Thyroid gland (tissue), 4 donors: Measurements from ENCODE around the gene FAF2. TPM values are rescaled to one million over a fixed set of nuclear protein-coding genes. Genes with fewer than 3 reads are reported as not detected.
"Not testable (repeated sequence)": the region's sequence is repeated elsewhere in the genome, so short reads cannot be mapped to it uniquely, and the experiment has no call there.

Experiments
- DNase-seq, 2 donors: peaks; one replicate each; pipeline ENCODE4 v3.0.0-alpha.2; 2019
- H3K27ac ChIP-seq, 3 donors: fragments of 200-600 bp; sonication (generic); 1 replicate in 2 of 3; 2 replicates in 1 of 3; pipeline ENCODE4 v1.5.1; 2016 to 2019; ENCODE audit warnings: mild to moderate bottlenecking in 1 of 3, moderate library complexity in 1 of 3
- H3K27me3 ChIP-seq: fragments of 200-600 bp; sonication (generic); one replicate; pipeline ENCODE4 v1.5.1; 2019
- H3K36me3 ChIP-seq, 2 donors: fragments of 200-600 bp; sonication (generic); one replicate each; pipeline ENCODE4 v1.5.1; 2016 to 2019
- H3K4me1 ChIP-seq, 2 donors: fragments of 200-600 bp; sonication (generic); one replicate each; pipeline ENCODE4 v1.5.1; 2017 to 2019
- H3K4me3 ChIP-seq, 3 donors: fragments of 200-600 bp; sonication (generic); replicated peaks in 1 of 3; 1 replicate in 2 of 3; 2 replicates in 1 of 3; pipeline ENCODE4 v1.5.1; 2016; ENCODE audit warnings: mild to moderate bottlenecking in 1 of 3
- H3K9me3 ChIP-seq: fragments of 200-600 bp; sonication (generic); one replicate; pipeline ENCODE4 v1.5.1; 2017
- POLR2A ChIP-seq, 2 donors: fragments of 450-650 bp; IDR thresholded peaks; one replicate each; pipeline ENCODE4 v1.6.1; 2017; ENCODE audit warnings: antibody characterized with exemption in 2 of 2, mild to moderate bottlenecking in 2 of 2, moderate library complexity in 1 of 2
- WGBS, 2 donors: methylation state at CpG; one replicate each; pipeline ENCODE4 v1.1.5; 2017; 5-methylcytosine and 5-hydroxymethylcytosine counted together
- intact Hi-C: fragments of 100-400 bp; cut with DNase I; formaldehyde crosslinking; loops from one replicate; pipeline ENCODE4 v1.15.1; 2023
- total RNA-seq, 4 donors: library from RNA; depleted of rRNA; stranded (reverse); fragments of >200 nt; gene quantifications; one replicate each; pipeline ENCODE4 v1.2.3, GENCODE V29; 2016
- TF ChIP-seq, protein P1 (sequence below), 6 experiments: fragments of 200-600 bp in 3 of 6; fragments of 450-650 bp in 3 of 6; sonication (generic) in 3 of 6; IDR thresholded peaks; one replicate each; pipeline ENCODE4 v1.5.1; 2016 to 2019; ENCODE audit warnings: antibody characterized with exemption in 6 of 6, mild to moderate bottlenecking in 2 of 6, inconsistent platforms in 1 of 6, moderate library complexity in 1 of 6

The FAF2 gene
- total RNA-seq, 4 donors from 2014 or later: 33.6 to 186 (median 43.2) TPM

DNA sequence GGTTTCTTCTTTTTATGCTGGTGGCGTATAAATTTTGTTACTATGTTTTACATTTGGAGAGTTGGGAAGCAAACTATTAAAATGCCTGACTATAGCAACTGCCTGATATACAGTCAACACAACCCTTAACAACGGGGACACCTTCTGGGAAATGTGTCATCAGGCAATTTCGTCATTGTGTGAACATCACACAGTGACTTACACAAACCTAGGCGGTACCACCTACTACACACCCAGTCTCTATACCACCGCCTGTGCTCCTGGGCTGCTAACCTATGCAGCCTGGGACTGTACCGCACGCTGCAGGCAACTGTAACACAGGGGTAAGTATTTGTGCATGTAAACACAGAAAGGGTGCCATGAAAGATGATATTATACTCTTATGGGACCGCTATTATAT, 99.6 kb downstream of the FAF2 start:
- no peaks in the 10 kb centered on the region for H3K27me3 ChIP-seq
- intact Hi-C loops: loop anchor here (10.0 kb wide), 1 partner anchor 103 kb away; the partner anchor contains the start of gene FAF2
- no peak overlapping the region for H3K27ac ChIP-seq
- WGBS, 2 donors: 81 to 87% methylated on average over 8 of the region's 8 CpGs
- peaks cover 4 to 8% of the 10 kb centered on the region in 2 donors for H3K4me1 ChIP-seq
- no peak for TF ChIP-seq POLR2A (IDR thresholded peaks at IDR 0.05)
- TF ChIP-seq, protein P1, sequence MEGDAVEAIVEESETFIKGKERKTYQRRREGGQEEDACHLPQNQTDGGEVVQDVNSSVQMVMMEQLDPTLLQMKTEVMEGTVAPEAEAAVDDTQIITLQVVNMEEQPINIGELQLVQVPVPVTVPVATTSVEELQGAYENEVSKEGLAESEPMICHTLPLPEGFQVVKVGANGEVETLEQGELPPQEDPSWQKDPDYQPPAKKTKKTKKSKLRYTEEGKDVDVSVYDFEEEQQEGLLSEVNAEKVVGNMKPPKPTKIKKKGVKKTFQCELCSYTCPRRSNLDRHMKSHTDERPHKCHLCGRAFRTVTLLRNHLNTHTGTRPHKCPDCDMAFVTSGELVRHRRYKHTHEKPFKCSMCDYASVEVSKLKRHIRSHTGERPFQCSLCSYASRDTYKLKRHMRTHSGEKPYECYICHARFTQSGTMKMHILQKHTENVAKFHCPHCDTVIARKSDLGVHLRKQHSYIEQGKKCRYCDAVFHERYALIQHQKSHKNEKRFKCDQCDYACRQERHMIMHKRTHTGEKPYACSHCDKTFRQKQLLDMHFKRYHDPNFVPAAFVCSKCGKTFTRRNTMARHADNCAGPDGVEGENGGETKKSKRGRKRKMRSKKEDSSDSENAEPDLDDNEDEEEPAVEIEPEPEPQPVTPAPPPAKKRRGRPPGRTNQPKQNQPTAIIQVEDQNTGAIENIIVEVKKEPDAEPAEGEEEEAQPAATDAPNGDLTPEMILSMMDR (IDR thresholded peaks at IDR 0.05): no peak
- no peaks in the 10 kb centered on the region for H3K9me3 ChIP-seq
- DNase-seq: no peak
- no peaks in the 10 kb centered on the region for H3K36me3 ChIP-seq
- H3K4me3 ChIP-seq: no peak overlapping the region

DNA sequence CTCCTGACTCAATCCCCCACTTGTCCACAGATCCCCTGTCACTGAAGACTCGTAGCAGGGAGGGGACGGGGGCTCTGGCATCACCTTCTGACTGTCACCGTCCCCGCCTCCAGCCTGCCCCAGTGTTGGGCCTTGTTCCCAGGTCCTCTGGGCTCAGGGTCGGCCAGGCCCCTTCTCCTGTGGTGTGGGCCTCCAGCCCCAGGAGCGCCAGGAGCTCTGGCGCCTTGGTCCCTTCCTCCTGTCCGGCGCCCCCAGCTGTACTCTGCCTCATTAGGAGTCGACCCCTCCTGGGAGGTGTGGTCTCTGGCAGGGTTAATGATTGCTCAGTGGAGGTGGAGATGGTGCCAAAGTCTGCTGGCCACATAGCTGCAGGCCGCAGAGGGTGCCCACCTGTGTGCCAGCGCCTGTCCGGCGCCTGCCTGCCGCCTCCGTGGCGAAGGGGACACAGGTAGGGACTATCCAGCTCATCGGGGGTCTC, 100.8 kb downstream of the FAF2 start, which contains the start of gene CDHR2:
TSS of gene CDHR2 (plus strand) at position 376 of the 478 bp plus-strand sequence. CDS start 16,011 bp downstream, outside the sequence.
- Histone ChIP-seq H3K9me3 (no peaks in the 10 kb centered on the region), H3K4me1 (peaks cover 2 to 7% of the 10 kb centered on the region in 2 donors), H3K27ac (no peak within 1 kb of the TSS), H3K36me3 (no peaks in the 10 kb centered on the region), H3K27me3 (no peaks in the 10 kb centered on the region), H3K4me3 (no peak within 1 kb of the TSS)
- intact Hi-C loops: loop anchor here (10.0 kb wide), 1 partner anchor 104 kb away; the partner anchor contains the start of gene FAF2
- TF ChIP-seq, protein P1 (IDR thresholded peaks at IDR 0.05): no peak
- TF ChIP-seq POLR2A (IDR thresholded peaks at IDR 0.05): no peak
- WGBS, 2 donors: 79 to 81% methylated on average over 13 to 15 of the region's 18 CpGs
- DNase-seq: no peak

DNA sequence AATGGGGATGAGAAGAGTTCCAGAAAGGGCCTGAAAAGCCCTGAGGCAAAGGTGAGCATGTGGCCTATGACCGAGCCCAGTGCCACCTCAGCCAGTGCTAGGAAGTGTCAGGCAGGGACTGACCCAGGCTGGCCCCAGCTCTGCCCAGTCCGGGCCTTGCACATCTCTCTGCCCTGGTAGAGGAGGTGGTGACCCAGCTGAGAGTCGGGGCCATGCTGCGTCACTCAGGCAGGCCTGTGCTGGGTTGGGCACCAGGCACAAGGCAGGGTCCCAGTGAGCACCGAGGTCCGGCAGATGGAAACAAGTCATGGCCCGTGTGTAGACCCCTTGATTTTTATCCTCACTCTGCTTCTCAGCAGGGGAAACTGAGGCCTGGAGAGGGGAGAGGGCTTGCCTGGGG, 101.7 kb downstream of the FAF2 start:
- no peaks in the 10 kb centered on the region for H3K27me3 ChIP-seq
- H3K36me3 ChIP-seq: no peaks in the 10 kb centered on the region
- H3K27ac ChIP-seq: no peak overlapping the region
- H3K4me1 ChIP-seq: no peaks in the 10 kb centered on the region
- intact Hi-C loops: loop anchor here (10.0 kb wide), 1 partner anchor 105 kb away; the partner anchor contains the start of gene FAF2
- 83 to 84% methylated on average over 6 to 7 of the region's 7 CpGs for WGBS, 2 donors
- no peak overlapping the region for H3K4me3 ChIP-seq
- no peak for DNase-seq
- TF ChIP-seq, protein P1 (IDR thresholded peaks at IDR 0.05): no peak
- TF ChIP-seq POLR2A (IDR thresholded peaks at IDR 0.05): no peak
- no peaks in the 10 kb centered on the region for H3K9me3 ChIP-seq

DNA sequence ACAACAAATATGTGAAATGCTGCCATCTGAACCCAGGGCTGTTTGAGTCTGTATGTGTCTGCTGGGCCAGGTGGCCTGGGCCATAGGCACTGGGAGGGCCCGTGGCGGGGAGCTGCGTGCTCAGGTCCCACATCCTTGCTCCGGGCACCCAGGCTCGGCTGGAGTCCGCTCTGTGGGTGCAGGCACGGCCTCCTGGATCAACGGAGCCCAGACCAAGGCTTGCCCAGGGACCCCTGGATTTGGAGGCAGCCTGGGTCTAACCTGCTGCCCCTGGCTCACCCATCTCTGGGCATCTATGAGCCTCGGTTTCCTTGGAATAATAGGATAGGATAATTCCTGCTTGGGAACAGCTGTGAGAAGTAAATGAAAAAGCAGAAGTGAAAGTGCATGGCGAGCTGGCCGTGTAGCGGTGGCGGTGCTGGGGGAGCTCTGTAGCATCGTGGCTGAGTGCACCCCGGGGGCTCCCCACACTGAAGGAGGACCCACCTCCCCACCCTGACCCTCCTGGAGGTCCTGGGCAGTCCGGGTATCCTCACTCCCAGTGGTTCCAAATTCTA, 102.2 kb downstream of the FAF2 start:
- no peaks in the 10 kb centered on the region for H3K27me3 ChIP-seq
- TF ChIP-seq, protein P1 (IDR thresholded peaks at IDR 0.05): no peak
- no peak for TF ChIP-seq POLR2A (IDR thresholded peaks at IDR 0.05)
- intact Hi-C loops: no loop called here
- H3K4me3 ChIP-seq: no peak overlapping the region
- no peaks in the 10 kb centered on the region for H3K9me3 ChIP-seq
- no peak for DNase-seq
- H3K4me1 ChIP-seq: no peaks in the 10 kb centered on the region
- 67 to 85% methylated on average over 13 to 14 of the region's 16 CpGs for WGBS, 2 donors
- H3K36me3 ChIP-seq: no peaks in the 10 kb centered on the region
- no peak overlapping the region for H3K27ac ChIP-seq

DNA sequence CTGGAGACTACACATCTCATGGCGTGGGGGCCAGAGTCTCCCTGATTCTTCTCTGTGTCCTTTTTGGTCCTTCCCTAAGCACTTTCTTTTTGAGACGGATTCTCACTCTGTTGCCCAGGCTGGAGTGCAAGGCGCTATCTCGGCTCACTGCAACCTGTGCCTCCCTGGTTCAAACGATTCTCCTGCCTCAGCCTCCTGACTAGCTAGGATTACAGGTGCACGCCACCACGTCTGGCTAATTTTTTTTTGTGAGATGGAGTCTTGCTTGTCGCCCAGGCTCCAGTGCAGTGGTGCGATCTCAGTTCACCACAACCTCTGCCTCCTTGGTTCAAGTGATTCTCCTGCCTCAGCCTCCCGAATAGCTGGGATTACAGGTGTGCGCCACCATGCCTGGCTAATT, 102.8 kb downstream of the FAF2 start:
- H3K27ac ChIP-seq, H3K9me3 ChIP-seq: not testable (repeated sequence)
- 83 to 88% methylated on average over 11 of the region's 11 CpGs for WGBS, 2 donors

More for the DNA sequence above, 102.8 kb downstream of the FAF2 start:
- H3K4me1 ChIP-seq, H3K36me3 ChIP-seq, H3K4me3 ChIP-seq, DNase-seq, intact Hi-C loops, H3K27me3 ChIP-seq: not testable (repeated sequence)
